ENCODE results near the gene MRPS34.

MRPS34 gene

GRCh38 chr16:1768767-1769401 lies 4.0 kb downstream of the MRPS34 start:
- DNase-seq, result no peak

DNA sequence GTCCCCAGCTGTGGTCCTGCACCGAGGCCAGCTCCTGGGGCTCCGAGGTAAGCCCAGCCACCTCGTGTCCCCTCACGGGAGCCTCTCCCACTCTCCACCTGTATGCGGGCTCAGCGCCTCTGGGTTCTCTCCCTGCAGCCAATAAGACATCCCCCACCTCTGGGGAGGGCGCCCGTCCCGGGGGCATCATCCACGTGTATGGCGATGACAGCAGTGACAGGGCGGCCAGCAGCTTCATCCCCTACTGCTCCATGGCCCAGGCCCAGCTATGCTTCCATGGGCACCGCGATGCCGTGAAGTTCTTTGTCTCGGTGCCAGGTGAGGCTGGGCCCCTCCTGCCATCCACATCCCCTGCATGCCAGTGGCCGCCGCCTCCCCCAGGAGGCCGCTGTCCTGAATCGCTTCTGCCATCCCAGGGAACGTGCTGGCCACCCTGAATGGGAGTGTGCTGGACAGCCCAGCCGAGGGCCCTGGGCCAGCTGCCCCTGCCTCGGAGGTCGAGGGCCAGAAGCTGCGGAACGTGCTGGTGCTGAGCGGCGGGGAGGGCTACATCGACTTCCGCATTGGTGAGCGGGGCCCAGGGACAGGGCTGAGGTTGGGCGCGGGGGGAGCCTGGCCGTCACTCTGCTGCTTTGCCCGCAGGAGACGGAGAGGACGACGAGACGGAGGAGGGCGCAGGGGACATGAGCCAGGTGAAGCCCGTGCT lies 4.7 kb downstream of the MRPS34 start:
- DNase-seq, result no peak

- no peak for DNase-seq
These were observed 5.6 kb downstream of the MRPS34 start for GRCh38 chr16:1767116-1767994.

GRCh38 chr16:1766701-1767100 lies 6.2 kb downstream of the MRPS34 start:
- no peak for DNase-seq

DNA sequence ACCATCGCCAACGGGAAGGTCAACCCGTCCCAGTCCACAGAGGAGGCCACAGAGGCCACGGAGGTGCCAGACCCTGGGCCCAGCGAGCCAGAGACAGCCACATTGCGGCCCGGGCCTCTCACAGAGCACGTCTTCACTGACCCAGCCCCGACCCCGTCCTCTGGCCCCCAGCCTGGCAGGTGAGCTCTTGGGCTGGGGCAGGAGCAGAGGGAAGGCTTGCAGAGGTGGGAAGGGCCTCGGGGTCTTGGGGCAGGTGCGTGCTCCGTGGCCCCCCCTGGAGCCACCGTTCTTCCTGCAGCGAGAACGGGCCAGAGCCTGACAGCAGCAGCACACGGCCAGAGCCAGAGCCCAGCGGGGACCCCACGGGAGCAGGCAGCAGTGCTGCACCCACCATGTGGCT lies 6.7 kb downstream of the MRPS34 start:
- DNase-seq, result no peak

DNA sequence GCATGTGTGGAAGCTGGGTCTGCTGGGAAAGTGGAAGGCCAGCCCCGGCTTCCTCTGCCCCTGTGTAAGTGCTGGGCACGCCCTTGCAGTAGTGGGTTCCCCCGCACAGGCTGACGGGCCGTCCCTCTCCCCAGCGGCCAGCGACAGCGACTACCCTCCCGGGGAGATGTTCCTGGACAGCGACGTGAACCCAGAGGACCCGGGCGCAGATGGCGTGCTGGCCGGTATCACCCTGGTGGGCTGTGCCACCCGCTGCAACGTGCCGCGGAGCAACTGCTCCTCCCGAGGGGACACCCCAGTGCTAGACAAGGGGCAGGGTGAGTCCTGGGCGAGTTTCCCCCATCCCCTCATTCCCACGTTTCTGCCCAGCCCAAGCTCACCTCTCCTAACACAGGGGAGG lies 7.1 kb downstream of the MRPS34 start:
- DNase-seq, result no peak

- no peak for DNase-seq
These were observed 8.0 kb downstream of the MRPS34 start for GRCh38 chr16:1764971-1765370.

DNA sequence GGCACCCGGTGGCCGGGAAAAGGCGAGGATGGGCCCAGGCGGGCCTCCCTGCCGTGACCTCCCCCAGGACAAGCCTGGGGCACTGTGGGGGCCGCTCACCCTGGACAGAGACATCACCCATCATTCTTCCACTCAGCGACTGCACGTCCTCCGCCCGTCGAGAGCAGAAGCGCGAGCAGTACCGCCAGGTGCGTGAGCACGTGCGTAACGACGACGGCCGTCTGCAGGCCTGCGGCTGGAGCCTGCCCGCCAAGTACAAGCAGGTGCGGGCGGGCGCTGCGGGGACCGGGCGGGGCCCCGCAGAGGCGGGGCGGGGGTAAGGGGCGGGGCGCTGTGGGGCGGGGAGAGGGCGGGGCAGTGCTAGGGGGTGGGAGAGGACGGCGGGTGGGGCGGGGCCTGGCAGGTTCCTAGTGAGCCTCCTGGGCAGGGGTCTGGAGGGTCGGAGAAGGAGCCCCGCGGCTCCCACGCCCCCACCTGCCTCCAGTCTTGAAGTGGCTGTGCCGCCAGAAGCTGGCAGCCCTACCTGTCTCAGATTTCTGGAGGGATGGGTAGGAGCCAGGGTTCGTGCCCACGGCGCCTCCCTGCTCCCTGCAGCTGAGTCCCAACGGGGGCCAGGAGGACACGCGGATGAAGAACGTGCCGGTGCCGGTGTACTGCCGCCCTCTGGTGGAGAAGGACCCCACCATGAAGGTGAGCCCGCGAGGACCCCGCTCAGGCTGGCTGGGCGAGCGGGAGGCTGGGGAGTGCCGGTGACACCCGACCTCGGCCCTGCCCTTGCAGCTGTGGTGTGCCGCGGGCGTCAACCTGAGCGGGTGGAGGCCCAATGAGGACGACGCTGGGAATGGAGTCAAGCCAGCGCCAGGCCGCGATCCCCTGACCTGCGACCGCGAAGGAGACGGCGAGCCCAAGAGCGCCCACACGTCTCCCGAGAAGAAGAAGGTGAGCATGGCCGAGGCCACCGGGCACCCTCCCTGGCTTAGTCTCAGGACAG lies 9.1 kb downstream of the MRPS34 start:
- DNase-seq, result no peak

- DNase-seq, result no peak
These were observed 9.9 kb downstream of the MRPS34 start for GRCh38 chr16:1762879-1763520.

DNA sequence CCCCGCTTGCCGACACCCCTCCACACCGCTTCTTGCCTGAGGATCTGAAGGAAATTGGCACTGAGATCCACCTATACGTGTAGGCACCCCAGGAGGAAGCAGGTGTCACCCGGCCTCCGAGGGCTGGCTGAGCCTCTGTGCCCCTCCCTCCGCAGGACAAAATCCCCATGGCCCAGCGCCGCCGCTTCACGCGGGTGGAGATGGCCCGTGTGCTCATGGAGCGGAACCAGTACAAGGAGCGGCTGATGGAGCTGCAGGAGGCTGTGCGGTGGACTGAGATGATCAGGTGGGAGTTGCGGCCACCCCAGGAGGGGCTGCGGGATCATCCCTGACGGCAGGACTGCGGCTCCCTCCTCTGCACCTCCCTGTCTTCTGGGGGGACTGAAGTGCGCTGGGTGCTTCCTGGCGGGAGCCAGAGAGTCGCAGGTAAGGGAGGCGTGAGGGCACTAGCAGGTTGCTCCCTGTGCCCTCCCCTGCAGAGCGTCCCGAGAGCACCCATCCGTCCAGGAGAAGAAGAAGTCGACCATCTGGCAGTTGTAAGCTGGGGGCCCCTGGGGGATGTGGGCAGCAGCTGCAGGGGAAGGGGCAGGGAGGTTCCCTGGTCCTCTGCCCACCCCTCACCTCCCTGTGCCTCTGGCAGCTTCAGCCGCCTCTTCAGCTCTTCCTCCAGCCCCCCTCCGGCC lies 10.6 kb downstream of the MRPS34 start:
- no peak for DNase-seq

DNA sequence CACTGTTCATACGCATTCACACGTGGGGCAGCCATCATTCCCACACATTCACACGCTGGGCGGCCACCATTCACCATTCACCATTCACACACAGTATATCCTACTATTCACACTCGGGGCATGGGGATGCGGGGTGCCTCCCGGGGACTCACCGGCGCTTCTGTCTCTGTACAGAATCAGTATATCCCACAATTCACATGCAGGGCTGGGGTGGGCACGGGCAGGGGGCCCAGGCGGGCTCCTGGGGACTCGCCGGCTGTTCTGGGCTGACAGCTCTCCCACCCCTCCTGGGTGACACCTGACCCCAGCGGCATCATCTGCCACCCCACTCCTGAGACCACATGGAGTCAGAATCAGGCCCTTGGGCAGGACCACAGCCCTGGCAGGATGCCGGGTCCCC lies 11.2 kb downstream of the MRPS34 start:
- DNase-seq, result no peak

DNA sequence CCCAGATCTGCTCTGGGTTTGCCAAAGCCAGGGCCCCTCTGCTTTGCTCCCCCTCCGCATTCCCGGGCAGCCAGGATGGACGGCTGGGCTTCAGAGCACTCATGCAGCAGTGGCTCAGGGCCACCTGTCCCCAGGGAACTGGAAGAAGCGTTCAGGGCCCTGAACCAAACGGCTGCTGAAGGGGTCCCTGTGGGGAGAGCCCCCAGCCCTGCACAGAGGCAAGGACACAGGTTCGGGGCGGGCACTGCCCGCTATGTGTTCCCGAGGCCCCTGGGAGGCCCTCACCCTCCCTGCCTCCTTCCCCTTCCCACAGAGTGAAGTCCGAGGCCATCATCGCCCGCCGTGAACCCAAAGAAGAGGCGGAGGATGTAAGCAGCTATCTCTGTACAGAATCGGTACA lies 12.0 kb downstream of the MRPS34 start:
- no peak for DNase-seq

DNA sequence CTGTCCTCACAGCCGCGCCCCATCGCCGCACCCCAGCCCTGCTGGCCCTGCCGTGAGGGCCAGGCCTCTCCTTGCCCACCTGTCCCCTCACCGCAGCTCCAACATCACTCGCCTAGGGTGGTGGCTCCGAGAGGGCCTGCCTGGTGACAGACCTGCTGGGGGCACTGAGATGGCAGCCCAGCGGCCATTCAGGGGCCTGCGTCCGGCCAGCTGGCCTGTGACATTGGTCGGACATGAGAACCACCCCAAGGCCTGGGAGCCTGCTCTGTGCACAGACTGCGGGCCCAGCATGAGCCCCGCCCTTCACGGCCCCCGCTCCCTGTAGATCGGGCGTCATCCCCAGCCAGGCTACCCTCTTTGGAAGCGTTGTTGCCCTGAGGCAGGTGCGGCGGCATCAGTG lies 13.4 kb downstream of the MRPS34 start:
- DNase-seq, result no peak

DNA sequence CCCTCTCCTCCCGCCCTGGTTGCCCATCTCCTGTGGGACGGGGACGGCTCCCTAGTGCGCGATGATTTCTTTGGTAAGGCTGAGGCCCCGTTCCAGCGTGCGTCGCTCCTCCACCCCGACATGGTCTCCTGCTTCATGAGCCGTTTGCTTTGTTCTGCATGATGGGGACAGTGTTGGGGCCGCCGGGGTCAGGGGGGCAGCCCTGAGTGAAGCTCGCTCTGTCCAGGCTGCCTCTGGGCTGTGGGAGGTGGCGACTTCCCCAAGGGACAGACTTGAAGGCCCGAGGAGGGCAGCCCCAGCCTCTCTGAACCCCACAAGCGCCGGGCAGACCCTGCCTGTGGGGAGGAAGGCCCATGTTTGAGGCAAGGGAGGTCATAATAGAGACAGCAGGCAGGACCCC lies 14.0 kb downstream of the MRPS34 start:
- no peak for DNase-seq

GRCh38 chr16:1757714-1758461 lies 15.0 kb downstream of the MRPS34 start:
- DNase-seq, result no peak

- no peak for DNase-seq
These were observed 18.7 kb downstream of the MRPS34 start for GRCh38 chr16:1754204-1754603.

- DNase-seq, result no peak
These were observed 20.1 kb downstream of the MRPS34 start for GRCh38 chr16:1752853-1753252.

GRCh38 chr16:1751946-1752345 lies 21.0 kb downstream of the MRPS34 start:
- no peak for DNase-seq

GRCh38 chr16:1749152-1750117 lies 23.5 kb downstream of the MRPS34 start:
- DNase-seq, result no peak
